ENCODE results near the gene SUPT3H.

DNA sequence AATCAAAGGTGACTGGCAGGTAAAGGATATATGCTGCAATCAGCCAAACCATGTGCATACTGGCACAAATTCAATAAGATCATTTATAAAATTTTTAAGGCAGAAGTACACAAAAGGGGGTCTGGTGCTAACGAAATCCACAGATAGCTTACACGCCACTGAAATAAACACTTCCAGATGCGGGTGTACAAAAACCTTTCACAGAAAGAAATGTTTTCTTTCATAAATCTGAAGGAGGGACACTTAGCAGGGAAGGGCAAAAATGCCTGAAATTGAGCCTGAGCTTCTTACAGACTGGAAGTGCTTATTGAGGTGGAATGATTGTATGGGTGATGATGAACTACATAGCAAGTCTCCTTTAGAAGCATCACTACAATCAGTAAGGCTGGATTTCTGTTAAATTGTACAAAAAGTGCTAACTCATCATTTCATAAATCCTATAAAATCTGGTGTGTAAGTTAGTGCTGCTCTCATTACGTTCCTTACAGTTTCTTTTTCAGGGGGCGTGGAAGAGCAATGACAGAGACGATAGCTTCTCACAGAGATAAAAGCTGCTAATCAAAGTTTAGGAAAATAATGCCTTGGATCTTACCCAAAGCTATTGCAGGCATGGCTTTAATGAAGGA is 458.9 kb downstream of the SUPT3H start:
- TF ChIP-seq, protein P1, sequence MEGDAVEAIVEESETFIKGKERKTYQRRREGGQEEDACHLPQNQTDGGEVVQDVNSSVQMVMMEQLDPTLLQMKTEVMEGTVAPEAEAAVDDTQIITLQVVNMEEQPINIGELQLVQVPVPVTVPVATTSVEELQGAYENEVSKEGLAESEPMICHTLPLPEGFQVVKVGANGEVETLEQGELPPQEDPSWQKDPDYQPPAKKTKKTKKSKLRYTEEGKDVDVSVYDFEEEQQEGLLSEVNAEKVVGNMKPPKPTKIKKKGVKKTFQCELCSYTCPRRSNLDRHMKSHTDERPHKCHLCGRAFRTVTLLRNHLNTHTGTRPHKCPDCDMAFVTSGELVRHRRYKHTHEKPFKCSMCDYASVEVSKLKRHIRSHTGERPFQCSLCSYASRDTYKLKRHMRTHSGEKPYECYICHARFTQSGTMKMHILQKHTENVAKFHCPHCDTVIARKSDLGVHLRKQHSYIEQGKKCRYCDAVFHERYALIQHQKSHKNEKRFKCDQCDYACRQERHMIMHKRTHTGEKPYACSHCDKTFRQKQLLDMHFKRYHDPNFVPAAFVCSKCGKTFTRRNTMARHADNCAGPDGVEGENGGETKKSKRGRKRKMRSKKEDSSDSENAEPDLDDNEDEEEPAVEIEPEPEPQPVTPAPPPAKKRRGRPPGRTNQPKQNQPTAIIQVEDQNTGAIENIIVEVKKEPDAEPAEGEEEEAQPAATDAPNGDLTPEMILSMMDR (conservative IDR thresholded peaks at IDR 0.05; ENCODE audit: low read depth, low read length), result no peak
- TF ChIP-seq EZH2 (IDR thresholded peaks at IDR 0.05; ENCODE audit: low read length, unreplicated experiment), result no peak

All from PC-3 (cell line).